ENCODE data around the gene CDK15. TPM values are rescaled to one million over a fixed set of nuclear protein-coding genes. Genes with fewer than 3 reads are reported as not detected.

The CDK15 gene
- total RNA-seq, 2 experiments from 2014 or later = not detected

- Mint-ChIP-seq H3K9me3 (no peaks in the 10 kb centered on the region), H3K27me3 (no peaks in the 10 kb centered on the region), H3K27ac (no peak overlapping the region), H3K4me3 (no peak overlapping the region), H3K36me3 (no peaks in the 10 kb centered on the region), H3K4me1 (ENCODE audit: low read depth) (peaks cover 19% of the 10 kb centered on the region)
- ChIA-PET CTCF (interaction anchor here (0.7 to 1.9 kb wide), 3 partner anchors 83 to 414 kb away, joined by 3 to 4 read pairs (median 3); no protein-coding TSS in a partner anchor), POLR2A (no interaction called here)
- intact Hi-C loops (cut with micrococcal nuclease) = no loop called here
- DNase-seq = no peak
These were observed 28.5 kb upstream of the CDK15 start for GRCh38 chr2:201777869-201778268.

- peaks cover 15% of the 10 kb centered on the region for H3K4me1 Mint-ChIP-seq (ENCODE audit: low read depth)
- intact Hi-C loops (cut with micrococcal nuclease) = loop anchor here (2.0 to 5.0 kb wide), 3 partner anchors 253 to 543 kb away; partner anchors contain the start of genes FZD7, STRADB and TRAK2
- CTCF ChIA-PET = interaction anchor here (1.0 to 2.7 kb wide), 3 partner anchors 80 to 548 kb away, joined by 3 to 10 read pairs (median 7); no protein-coding TSS in a partner anchor
- H3K36me3 Mint-ChIP-seq = no peaks in the 10 kb centered on the region
- H3K27me3 Mint-ChIP-seq = peaks cover 3% of the 10 kb centered on the region
- H3K4me3 Mint-ChIP-seq = peak overlapping the region; percentile 98
- H3K27ac Mint-ChIP-seq = peak overlapping the region; percentile 64
- POLR2A ChIA-PET = interaction anchor here (1.8 kb wide), 1 partner anchor 137 kb away, joined by 8 read pairs; the partner anchor contains the start of gene TMEM237
- DNase-seq = no peak
- no peaks in the 10 kb centered on the region for H3K9me3 Mint-ChIP-seq
These were observed 26.2 kb upstream of the CDK15 start for GRCh38 chr2:201779901-201780673.

- H3K4me1 Mint-ChIP-seq (ENCODE audit: low read depth) = peaks cover 15% of the 10 kb centered on the region
- CTCF ChIA-PET = interaction anchor here (1.0 to 2.7 kb wide), 3 partner anchors 79 to 549 kb away, joined by 3 to 10 read pairs (median 7); no protein-coding TSS in a partner anchor
- H3K27me3 Mint-ChIP-seq = peaks cover 3% of the 10 kb centered on the region
- H3K27ac Mint-ChIP-seq = peak within 1 kb of the TSS; percentile 93
- POLR2A ChIA-PET = interaction anchor here (1.8 kb wide), 1 partner anchor 138 kb away, joined by 8 read pairs; the partner anchor contains the start of gene TMEM237
- intact Hi-C loops (cut with micrococcal nuclease) = loop anchor here (1.0 to 5.0 kb wide), 4 partner anchors 139 to 544 kb away; partner anchors contain the start of genes FZD7, STRADB and TRAK2
- peak within 1 kb of the TSS; percentile 98 for H3K4me3 Mint-ChIP-seq
- DNase-seq = peak; percentile 96
- H3K9me3 Mint-ChIP-seq = no peaks in the 10 kb centered on the region
- H3K36me3 Mint-ChIP-seq = no peaks in the 10 kb centered on the region
These were observed 25.5 kb upstream of the CDK15 start, which contains the start of gene ALS2 for GRCh38 chr2:201780674-201781493. ALS2 (minus strand) TSS chr2:201780933; CDS start chr2:201768885, 12,048 bp downstream.

DNA sequence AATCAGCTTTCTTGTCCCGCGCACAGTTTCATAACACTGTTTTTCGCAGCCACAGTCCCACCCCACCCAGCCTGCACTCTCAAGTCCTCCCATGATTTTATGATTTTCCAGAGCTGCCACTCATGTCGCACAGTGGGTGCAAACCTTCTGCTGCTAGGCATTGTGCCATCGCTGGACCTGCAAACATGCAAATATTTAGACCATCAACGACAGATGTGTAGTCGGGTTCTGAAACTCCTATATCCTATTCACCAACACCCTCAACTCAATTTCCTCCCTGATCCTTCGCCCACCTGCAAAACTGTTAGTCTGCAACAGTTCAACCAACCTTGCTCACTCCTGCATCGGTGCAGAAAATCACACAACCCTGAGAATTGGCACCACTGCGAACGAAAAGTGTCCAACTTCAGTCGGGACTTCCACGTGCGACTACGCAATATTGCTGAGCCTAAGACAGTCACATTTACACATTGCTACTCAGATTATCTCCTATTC lies 24.7 kb upstream of the CDK15 start:
- Mint-ChIP-seq H3K4me1 (ENCODE audit: low read depth) (peaks cover 15% of the 10 kb centered on the region), H3K4me3 (peak overlapping the region; percentile 98), H3K27ac (peak overlapping the region; percentile 93), H3K27me3 (peaks cover 3% of the 10 kb centered on the region), H3K36me3 (no peaks in the 10 kb centered on the region), H3K9me3 (no peaks in the 10 kb centered on the region)
- ChIA-PET POLR2A (interaction anchor here (1.8 kb wide), 1 partner anchor 139 kb away, joined by 8 read pairs; the partner anchor contains the start of gene TMEM237), CTCF (interaction anchor here (1.9 kb wide), 1 partner anchor 79 kb away, joined by 7 read pairs; no protein-coding TSS in a partner anchor)
- peak; percentile 24 for DNase-seq
- intact Hi-C loops (cut with micrococcal nuclease) = loop anchor here (1.0 to 5.0 kb wide), 4 partner anchors 139 to 545 kb away; partner anchors contain the start of genes FZD7, STRADB and TRAK2

DNA sequence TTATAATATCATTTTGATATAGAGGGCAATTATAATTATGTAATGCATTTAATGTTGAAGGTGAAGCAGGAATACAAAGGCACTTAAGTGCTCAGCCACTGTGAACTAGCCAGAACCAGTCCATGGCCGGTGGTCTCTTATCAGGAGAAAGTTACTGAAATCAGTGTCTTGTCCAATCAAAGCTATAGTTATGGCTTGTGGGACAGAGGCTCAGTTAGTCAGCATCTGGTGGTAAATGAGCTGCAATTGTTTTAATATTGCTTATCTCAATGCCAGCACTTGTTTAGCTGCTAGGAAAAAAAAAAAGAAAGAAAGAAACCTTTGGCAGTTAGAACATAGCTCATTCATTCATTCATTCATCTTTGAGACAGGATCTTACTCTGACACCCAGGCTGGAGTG lies 21.8 kb upstream of the CDK15 start:
- intact Hi-C loops (cut with micrococcal nuclease) = loop anchor here (5.0 kb wide), 1 partner anchor 332 kb away; the partner anchor contains the start of genes STRADB and TRAK2
- Mint-ChIP-seq H3K4me1 (ENCODE audit: low read depth) (peaks cover 11% of the 10 kb centered on the region), H3K27me3 (peaks cover 3% of the 10 kb centered on the region), H3K4me3 (no peak overlapping the region), H3K27ac (no peak overlapping the region), H3K9me3 (no peaks in the 10 kb centered on the region), H3K36me3 (no peaks in the 10 kb centered on the region)
- ChIA-PET POLR2A (no interaction called here), CTCF (no interaction called here)
- DNase-seq = no peak

GRCh38 chr2:201785135-201785534 lies 21.2 kb upstream of the CDK15 start:
- no peaks in the 10 kb centered on the region for H3K36me3 Mint-ChIP-seq
- peaks cover 5% of the 10 kb centered on the region for H3K4me1 Mint-ChIP-seq (ENCODE audit: low read depth)
- POLR2A ChIA-PET = no interaction called here
- intact Hi-C loops (cut with micrococcal nuclease) = no loop called here
- no peak overlapping the region for H3K4me3 Mint-ChIP-seq
- CTCF ChIA-PET = no interaction called here
- no peak for DNase-seq
- no peak overlapping the region for H3K27ac Mint-ChIP-seq
- no peaks in the 10 kb centered on the region for H3K9me3 Mint-ChIP-seq
- H3K27me3 Mint-ChIP-seq = peaks cover 3% of the 10 kb centered on the region

GRCh38 chr2:201786471-201786870 lies 19.9 kb upstream of the CDK15 start:
- DNase-seq = no peak
- POLR2A ChIA-PET = no interaction called here
- H3K36me3 Mint-ChIP-seq = no peaks in the 10 kb centered on the region
- no peak overlapping the region for H3K27ac Mint-ChIP-seq
- peaks cover 3% of the 10 kb centered on the region for H3K27me3 Mint-ChIP-seq
- peaks cover 3% of the 10 kb centered on the region for H3K4me1 Mint-ChIP-seq (ENCODE audit: low read depth)
- CTCF ChIA-PET = no interaction called here
- no peak overlapping the region for H3K4me3 Mint-ChIP-seq
- intact Hi-C loops (cut with micrococcal nuclease) = no loop called here
- no peaks in the 10 kb centered on the region for H3K9me3 Mint-ChIP-seq

DNA sequence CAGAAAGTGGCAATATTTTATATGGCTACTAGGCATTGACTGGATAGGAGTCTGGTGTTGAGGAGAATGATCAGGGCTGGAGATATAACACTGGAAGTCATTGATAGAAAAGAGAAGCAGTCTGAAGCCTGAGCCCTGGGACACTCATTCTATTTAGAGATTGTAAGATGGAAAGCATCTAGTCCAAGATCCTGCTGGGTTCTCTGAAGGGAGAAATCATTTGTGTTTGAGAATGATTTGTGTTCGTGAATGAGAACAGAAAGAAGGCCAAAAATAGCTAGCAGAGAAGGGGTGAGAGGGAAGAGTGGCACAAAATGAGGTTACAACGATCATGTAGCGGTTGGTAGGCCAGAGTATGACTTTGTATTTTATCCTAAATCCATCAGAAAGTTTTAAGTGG lies 18.0 kb upstream of the CDK15 start:
- intact Hi-C loops (cut with micrococcal nuclease) = no loop called here
- Mint-ChIP-seq H3K27me3 (peaks cover 7% of the 10 kb centered on the region), H3K36me3 (no peaks in the 10 kb centered on the region), H3K4me1 (ENCODE audit: low read depth) (no peaks in the 10 kb centered on the region), H3K27ac (no peak overlapping the region), H3K9me3 (no peaks in the 10 kb centered on the region), H3K4me3 (no peak overlapping the region)
- CTCF ChIA-PET = no interaction called here
- POLR2A ChIA-PET = no interaction called here
- no peak for DNase-seq

DNA sequence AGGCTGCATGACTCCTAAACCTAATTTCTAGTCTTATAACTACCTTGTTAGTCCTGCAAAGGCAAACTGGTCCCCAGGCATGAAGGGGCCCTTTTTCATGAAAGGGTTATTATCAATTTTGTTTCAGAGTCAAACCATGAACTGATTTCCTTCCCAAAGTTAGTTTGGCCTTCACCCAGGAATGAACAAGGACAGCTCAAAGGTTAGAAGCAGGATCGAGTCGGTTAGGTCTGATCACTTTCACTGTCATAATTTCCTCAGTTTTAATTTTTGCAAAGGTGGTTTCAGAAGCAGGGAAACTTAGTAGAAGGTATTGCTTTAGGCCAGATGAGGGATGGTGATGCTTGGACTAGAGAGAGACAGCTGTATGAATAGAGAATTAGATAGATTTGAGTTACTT lies 16.9 kb upstream of the CDK15 start:
- Mint-ChIP-seq H3K36me3 (no peaks in the 10 kb centered on the region), H3K9me3 (no peaks in the 10 kb centered on the region), H3K27ac (no peak overlapping the region), H3K4me1 (ENCODE audit: low read depth) (no peaks in the 10 kb centered on the region), H3K27me3 (peaks cover 4% of the 10 kb centered on the region), H3K4me3 (no peak overlapping the region)
- DNase-seq = no peak
- ChIA-PET POLR2A (no interaction called here), CTCF (no interaction called here)
- intact Hi-C loops (cut with micrococcal nuclease) = no loop called here

DNA sequence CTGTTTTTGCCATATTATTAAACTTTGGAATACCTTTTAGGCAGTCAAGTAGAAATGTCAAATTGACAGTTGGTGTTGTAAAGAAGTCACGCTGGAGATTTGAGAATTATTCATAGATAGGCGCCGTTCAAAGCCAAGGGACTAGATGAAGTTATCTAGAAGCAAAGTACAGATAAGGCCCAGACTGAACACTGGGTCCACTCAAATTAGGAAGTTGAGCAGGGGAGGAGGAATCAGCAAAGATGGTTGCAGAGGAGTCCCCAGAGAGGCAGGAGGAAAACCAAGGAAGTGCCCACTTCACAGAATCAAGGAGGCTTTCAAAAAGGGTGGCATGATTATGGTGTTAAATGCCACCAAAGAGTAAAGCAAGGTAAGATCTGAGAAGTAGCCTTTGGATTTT lies 16.0 kb upstream of the CDK15 start:
- Mint-ChIP-seq H3K4me3 (no peak overlapping the region), H3K27me3 (peaks cover 4% of the 10 kb centered on the region)
- CTCF ChIA-PET = no interaction called here

GRCh38 chr2:201790989-201791388 lies 15.3 kb upstream of the CDK15 start:
- Mint-ChIP-seq H3K4me3 (no peak overlapping the region), H3K27me3 (peaks cover 5% of the 10 kb centered on the region), H3K27ac (no peak overlapping the region), H3K9me3 (no peaks in the 10 kb centered on the region), H3K36me3 (no peaks in the 10 kb centered on the region), H3K4me1 (ENCODE audit: low read depth) (no peaks in the 10 kb centered on the region)
- intact Hi-C loops (cut with micrococcal nuclease) = no loop called here
- ChIA-PET CTCF (no interaction called here), POLR2A (no interaction called here)
- DNase-seq = no peak

More for the DNA sequence above, 16.0 kb upstream of the CDK15 start:
- no peak overlapping the region for H3K27ac Mint-ChIP-seq
- no peaks in the 10 kb centered on the region for H3K36me3 Mint-ChIP-seq
- intact Hi-C loops (cut with micrococcal nuclease) = no loop called here
- H3K4me1 Mint-ChIP-seq (ENCODE audit: low read depth) = no peaks in the 10 kb centered on the region
- no peaks in the 10 kb centered on the region for H3K9me3 Mint-ChIP-seq
- POLR2A ChIA-PET = no interaction called here
- DNase-seq = no peak

- POLR2A ChIA-PET = no interaction called here
- no peaks in the 10 kb centered on the region for H3K9me3 Mint-ChIP-seq
These were observed 12.7 kb upstream of the CDK15 start for GRCh38 chr2:201793631-201794030.

More at GRCh38 chr2:201793631-201794030, 12.7 kb upstream of the CDK15 start:
- DNase-seq = no peak
- H3K27ac Mint-ChIP-seq = no peak overlapping the region
- intact Hi-C loops (cut with micrococcal nuclease) = no loop called here
- peaks cover 5% of the 10 kb centered on the region for H3K27me3 Mint-ChIP-seq
- no peaks in the 10 kb centered on the region for H3K4me1 Mint-ChIP-seq (ENCODE audit: low read depth)
- no peaks in the 10 kb centered on the region for H3K36me3 Mint-ChIP-seq
- CTCF ChIA-PET = interaction anchor here (0.7 kb wide), 1 partner anchor 385 kb away, joined by 3 read pairs; no protein-coding TSS in a partner anchor
- no peak overlapping the region for H3K4me3 Mint-ChIP-seq

Measured in activated CD4-positive, alpha-beta memory T cell treated with anti-CD3 and anti-CD28 coated beads for 36 hours (primary cell).